IMR-90 (cell line): Measurements from ENCODE around the gene CLEC7A.

Source experiments
- BHLHE40 ChIP-seq: fragments of 150-350 bp; IDR thresholded peaks from 2 replicates; pipeline ENCODE4 v1.6.1; 2016; ENCODE audit warnings: mild to moderate bottlenecking, low read depth, low read length
- CEBPB ChIP-seq: IDR thresholded peaks from 2 replicates; pipeline ENCODE4 v1.6.1; 2012; ENCODE audit warnings: low read depth, low read length, improper control_type of control experiment
- CTCF ChIP-seq: conservative IDR thresholded peaks from 2 replicates; pipeline ENCODE4 v1.5.1; 2012; ENCODE audit warnings: mild to moderate bottlenecking, low read depth, low read length, improper control_type of control experiment
- ELK1 ChIP-seq: fragments of 150-350 bp; IDR thresholded peaks from 2 replicates; pipeline ENCODE4 v1.6.1; 2016; ENCODE audit warnings: low read depth, mild to moderate bottlenecking, low read length, moderate library complexity, borderline replicate concordance
- FOS ChIP-seq: fragments of 150-350 bp; IDR thresholded peaks from 2 replicates; pipeline ENCODE4 v1.6.1; 2016; ENCODE audit warnings: low read depth, low read length
- MAFK ChIP-seq: IDR thresholded peaks from 2 replicates; pipeline ENCODE4 v1.6.1; 2012; ENCODE audit warnings: low read depth, low read length, improper control_type of control experiment
- MXI1 ChIP-seq: IDR thresholded peaks from 2 replicates; pipeline ENCODE4 v1.6.1; 2012; ENCODE audit warnings: low read depth, mild to moderate bottlenecking, low read length, moderate library complexity, borderline replicate concordance
- POLR2A ChIP-seq: IDR thresholded peaks from 2 replicates; pipeline ENCODE4 v1.6.1; 2012; ENCODE audit warnings: mild to moderate bottlenecking, low read depth, low read length
- RCOR1 ChIP-seq: IDR thresholded peaks from 2 replicates; pipeline ENCODE4 v1.6.1; 2012; ENCODE audit warnings: mild to moderate bottlenecking, low read length, improper control_type of control experiment; ENCODE audit not compliant: insufficient replicate concordance
- RFX5 ChIP-seq: IDR thresholded peaks from 2 replicates; pipeline ENCODE4 v1.8.0; 2012; ENCODE audit warnings: low read depth, mild to moderate bottlenecking, low read length, moderate library complexity
- SMC3 ChIP-seq: fragments of 150-350 bp; IDR thresholded peaks from 2 replicates; pipeline ENCODE4 v1.6.1; 2016; ENCODE audit warnings: low read depth, mild to moderate bottlenecking, antibody characterized with exemption, low read length, moderate library complexity
- USF2 ChIP-seq: fragments of 150-350 bp; IDR thresholded peaks from 2 replicates; pipeline ENCODE4 v1.6.1; 2017; ENCODE audit warnings: mild to moderate bottlenecking, antibody characterized with exemption, low read length, low read depth

GRCh38 chr12:10119066-10119465, 10.9 kb downstream of the CLEC7A start:
- TF ChIP-seq POLR2A (no peak), CTCF (no peak), SMC3 (no peak), MAFK (0 out of 2 replicates have a peak, but pooled peaks have one; percentile 14), BHLHE40 (no peak), RCOR1 (no peak), MXI1 (no peak), ELK1 (no peak), USF2 (no peak), RFX5 (no peak), CEBPB (no peak), FOS (no peak)
